Ishikawa (cell line): Measurements from ENCODE around the gene SLC17A9.

Experiments used
- CEBPB ChIP-seq: IDR thresholded peaks from 2 replicates; pipeline ENCODE4 v1.6.1; 2012
- EGR1 ChIP-seq: IDR thresholded peaks from 2 replicates; pipeline ENCODE4 v1.6.1; 2012
- EP300 ChIP-seq: IDR thresholded peaks from 2 replicates; pipeline ENCODE4 v1.6.1; 2012; ENCODE audit warnings: borderline replicate concordance
- NFIC ChIP-seq: IDR thresholded peaks from 2 replicates; pipeline ENCODE4 v1.6.1; 2012
- RAD21 ChIP-seq: IDR thresholded peaks from 2 replicates; pipeline ENCODE4 v1.6.1; 2012; ENCODE audit warnings: low read depth
- TAF1 ChIP-seq: IDR thresholded peaks from 2 replicates; pipeline ENCODE4 v1.6.1; 2012; ENCODE audit warnings: low read depth, mild to moderate bottlenecking
- TCF12 ChIP-seq: IDR thresholded peaks from 2 replicates; pipeline ENCODE4 v1.6.1; 2012; ENCODE audit warnings: low read depth
- TEAD4 ChIP-seq: IDR thresholded peaks from 2 replicates; pipeline ENCODE4 v1.6.1; 2012
- TF ChIP-seq, protein P1 (sequence below): IDR thresholded peaks from 2 replicates; pipeline ENCODE4 v1.6.1; 2012; ENCODE audit warnings: low read depth, mild to moderate bottlenecking
- TF ChIP-seq, protein P2 (sequence below): IDR thresholded peaks from 2 replicates; pipeline ENCODE4 v1.6.1; 2012
- TF ChIP-seq, protein P3 (sequence below): IDR thresholded peaks from 2 replicates; pipeline ENCODE4 v1.6.1; 2012

DNA sequence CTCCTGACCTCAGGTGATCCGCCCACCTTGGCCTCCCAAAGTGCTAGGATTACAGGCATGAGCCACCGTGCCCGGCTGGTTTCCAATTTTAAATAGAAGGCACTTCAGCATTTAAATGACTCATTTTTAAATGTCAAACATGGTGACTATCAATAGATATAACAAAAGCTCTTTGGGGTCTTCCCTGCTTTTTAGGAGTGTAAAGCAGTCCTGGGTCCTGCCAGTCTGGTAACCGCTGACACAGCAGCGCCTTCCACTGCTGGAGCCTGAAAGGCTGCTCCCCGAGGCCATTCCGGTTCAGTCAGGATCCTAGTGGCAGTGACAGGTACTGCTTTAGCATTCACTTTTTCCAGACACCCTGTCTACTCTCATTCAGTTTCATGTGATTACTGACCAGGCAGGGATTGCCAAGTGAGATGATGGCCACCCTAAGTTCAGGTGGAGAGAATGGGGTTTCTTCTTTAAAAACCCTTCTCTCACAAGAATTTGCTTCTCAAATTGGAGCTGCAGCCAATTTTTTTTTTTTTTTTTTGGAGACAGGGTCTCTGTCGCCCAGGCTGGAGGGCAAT is 31.3 kb upstream of the SLC17A9 start:
- TF ChIP-seq TEAD4: no peak
- TF ChIP-seq, protein P1, sequence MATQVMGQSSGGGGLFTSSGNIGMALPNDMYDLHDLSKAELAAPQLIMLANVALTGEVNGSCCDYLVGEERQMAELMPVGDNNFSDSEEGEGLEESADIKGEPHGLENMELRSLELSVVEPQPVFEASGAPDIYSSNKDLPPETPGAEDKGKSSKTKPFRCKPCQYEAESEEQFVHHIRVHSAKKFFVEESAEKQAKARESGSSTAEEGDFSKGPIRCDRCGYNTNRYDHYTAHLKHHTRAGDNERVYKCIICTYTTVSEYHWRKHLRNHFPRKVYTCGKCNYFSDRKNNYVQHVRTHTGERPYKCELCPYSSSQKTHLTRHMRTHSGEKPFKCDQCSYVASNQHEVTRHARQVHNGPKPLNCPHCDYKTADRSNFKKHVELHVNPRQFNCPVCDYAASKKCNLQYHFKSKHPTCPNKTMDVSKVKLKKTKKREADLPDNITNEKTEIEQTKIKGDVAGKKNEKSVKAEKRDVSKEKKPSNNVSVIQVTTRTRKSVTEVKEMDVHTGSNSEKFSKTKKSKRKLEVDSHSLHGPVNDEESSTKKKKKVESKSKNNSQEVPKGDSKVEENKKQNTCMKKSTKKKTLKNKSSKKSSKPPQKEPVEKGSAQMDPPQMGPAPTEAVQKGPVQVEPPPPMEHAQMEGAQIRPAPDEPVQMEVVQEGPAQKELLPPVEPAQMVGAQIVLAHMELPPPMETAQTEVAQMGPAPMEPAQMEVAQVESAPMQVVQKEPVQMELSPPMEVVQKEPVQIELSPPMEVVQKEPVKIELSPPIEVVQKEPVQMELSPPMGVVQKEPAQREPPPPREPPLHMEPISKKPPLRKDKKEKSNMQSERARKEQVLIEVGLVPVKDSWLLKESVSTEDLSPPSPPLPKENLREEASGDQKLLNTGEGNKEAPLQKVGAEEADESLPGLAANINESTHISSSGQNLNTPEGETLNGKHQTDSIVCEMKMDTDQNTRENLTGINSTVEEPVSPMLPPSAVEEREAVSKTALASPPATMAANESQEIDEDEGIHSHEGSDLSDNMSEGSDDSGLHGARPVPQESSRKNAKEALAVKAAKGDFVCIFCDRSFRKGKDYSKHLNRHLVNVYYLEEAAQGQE: no peak
- TF ChIP-seq CEBPB: no peak
- TF ChIP-seq EGR1: no peak
- TF ChIP-seq RAD21: 0 out of 2 replicates have a peak, but pooled peaks have one; percentile 24
- no peak for TF ChIP-seq TAF1
- TF ChIP-seq EP300: no peak
- TF ChIP-seq TCF12: no peak
- TF ChIP-seq, protein P2, sequence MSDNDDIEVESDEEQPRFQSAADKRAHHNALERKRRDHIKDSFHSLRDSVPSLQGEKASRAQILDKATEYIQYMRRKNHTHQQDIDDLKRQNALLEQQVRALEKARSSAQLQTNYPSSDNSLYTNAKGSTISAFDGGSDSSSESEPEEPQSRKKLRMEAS: no peak
- TF ChIP-seq, protein P3, sequence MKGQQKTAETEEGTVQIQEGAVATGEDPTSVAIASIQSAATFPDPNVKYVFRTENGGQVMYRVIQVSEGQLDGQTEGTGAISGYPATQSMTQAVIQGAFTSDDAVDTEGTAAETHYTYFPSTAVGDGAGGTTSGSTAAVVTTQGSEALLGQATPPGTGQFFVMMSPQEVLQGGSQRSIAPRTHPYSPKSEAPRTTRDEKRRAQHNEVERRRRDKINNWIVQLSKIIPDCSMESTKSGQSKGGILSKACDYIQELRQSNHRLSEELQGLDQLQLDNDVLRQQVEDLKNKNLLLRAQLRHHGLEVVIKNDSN: no peak
- TF ChIP-seq NFIC: no peak
